GM10847 (cell line): Measurements from ENCODE around the gene DHH.

Experiments
- POLR2A ChIP-seq: IDR thresholded peaks from 2 replicates; pipeline ENCODE4 v1.6.1; 2011; ENCODE audit not compliant: insufficient read length; ENCODE audit errors: extremely low read depth

Gene DHH

DNA sequence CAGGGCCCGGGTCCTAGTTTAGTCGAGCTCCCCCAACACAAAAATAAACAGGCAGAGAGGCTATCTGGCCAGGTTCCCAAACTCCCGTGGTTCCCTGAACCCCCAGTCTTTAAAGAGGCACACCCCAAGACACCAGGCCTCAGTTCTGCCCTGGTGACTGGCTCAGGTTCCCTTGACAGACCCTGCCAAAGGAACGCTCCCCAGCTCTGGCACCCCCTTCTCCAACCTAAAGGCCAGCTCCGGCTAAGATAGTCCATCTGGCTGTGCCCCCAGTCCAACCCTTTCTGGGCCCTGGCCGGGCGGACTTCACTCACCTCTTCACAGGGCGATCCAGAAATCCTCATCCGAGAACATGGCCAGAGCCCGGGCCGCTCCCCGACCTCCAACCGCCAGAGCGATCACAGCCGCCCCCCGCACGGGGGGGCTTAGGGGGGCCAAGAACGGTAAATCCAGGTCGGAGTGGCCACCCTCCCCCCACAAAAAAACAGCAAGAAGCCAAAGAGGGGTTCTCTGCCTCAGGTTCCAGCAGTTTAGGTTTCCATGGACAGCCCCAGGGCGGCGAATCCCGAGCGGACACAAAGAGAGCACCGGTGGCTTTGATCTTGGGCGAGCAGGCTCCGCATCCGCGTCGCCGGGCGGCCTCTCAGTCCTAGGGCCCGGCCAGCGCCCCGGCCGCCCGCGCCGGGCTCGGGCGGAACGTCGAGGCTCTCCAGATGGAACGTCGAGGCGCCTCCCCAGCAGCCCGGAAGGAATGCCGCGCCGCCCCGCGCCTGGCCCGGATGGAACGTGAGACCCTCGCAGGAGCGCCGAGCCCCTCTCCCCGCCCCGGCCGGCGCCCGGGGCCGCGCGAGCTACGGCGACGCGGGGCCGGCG, 35.1 kb downstream of the DHH start:
- peak; percentile 11 for TF ChIP-seq POLR2A

DNA sequence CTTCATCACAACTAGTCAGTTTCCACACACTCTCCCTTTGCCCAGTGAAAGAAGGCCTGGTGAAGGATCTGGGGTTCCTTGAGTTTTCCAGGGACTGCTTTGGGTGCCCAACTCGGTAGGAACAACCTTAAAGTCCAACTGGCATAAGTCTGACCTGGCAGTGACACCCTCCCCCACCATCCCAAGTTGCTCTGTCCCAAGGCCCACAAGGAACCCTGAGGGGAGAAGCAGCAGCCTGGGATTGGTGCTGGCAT, 35.6 kb downstream of the DHH start:
- no peak for TF ChIP-seq POLR2A

DNA sequence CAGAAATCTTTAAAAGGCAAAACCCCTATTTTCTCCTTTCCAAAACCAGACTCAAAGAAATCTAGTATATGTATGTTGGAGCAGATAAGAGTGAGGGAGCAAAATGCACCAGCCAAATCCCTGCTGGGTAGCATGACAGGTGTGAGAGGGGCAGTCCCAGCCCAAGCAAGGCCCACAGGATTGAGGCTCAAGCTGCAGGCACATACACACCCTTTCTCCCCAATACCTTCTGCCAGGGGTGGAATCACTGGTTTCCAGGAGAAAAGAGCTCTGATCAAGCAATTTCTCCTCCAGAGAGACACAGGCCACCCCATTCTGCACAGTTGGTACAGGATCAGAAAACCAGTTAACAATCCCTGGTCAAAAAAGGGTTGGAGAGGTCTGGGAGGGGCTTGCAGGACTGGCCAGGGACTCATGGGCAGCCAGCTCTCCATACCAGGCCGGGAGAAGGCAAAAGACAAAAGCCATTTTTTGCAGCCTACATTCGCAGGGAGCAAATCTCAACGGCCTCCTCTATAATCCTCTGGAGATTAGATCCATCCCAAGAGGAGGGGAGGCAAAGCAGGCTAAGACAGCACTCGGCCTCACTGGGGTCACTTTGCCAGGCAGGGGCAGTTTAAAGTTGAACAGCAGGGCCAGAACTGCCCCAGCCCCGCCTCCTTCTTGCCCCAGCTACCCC, 36.1 kb downstream of the DHH start:
- TF ChIP-seq POLR2A, result no peak

DNA sequence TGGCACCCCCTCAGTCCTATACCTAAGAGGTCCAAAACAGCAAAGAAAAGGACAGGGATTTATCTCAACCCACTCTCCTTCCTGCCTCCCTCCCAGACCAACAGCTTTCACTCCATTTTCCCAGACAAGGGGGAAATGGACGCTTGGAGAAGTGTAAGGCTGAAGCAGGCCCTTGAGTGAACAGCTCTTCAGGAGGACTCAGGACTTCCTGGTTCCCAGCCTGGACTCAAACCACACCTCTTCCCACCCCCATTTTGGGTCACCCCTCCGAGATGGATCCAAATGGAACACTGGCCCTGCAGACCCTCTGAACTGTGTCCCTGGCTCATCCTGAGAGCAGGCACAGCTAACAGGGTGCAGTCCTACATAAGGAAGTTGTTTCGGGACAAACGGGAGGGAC, 36.7 kb downstream of the DHH start:
- no peak for TF ChIP-seq POLR2A

DNA sequence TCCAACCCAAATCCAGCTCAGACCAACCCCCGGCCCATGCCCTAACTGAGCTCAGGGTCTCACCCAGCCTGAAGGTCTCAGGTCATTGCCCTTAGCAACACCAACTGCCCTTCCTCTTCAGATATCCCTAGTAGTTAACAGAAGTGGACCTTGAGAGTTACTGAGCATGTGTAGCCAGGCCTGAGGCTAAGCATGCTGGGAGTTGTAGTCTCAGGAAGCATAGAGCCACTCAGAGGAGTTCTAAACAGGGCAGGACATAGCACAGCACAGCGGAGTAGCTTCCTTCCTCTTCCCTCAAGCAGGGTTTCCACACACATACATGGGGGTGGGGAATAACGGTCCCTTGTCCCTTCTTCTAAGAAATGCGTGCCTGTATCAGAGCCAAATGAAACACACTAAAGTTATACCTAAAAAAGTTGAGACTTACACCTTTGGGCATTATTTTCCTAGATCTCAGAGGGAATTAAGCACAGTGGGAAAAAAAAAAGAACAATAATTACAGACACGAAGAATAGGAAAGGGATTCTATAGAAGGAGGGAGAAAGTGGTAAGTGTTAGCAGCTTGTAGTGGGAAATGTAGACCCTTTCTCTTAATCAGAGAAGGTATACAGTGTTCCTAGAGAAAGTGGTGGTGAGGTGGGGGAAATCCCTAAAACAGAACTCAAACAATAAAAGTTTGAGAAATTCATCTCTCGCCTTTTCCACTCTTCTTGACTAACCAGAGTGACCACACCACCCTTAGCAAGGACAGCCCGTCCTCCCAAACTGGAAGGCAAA, 38.4 kb downstream of the DHH start:
- no peak for TF ChIP-seq POLR2A

DNA sequence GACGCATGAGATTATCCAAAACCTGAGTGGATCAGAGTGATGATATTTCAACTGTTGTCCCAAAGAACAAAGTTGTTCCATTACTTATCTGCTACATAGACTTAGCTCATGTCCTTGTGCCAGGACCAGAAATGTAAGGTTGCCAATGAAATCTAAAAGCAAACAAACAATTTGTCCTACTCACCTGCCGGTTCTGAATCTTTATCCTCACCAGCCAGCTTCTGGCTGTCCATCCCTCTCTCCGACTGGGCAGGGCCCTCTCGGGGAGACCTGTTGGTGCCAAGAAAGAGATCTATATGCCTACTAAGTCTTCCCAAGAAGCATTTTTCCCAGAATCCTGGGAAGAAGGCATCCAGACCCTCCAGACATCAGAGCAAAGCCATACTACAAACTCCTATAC, 39.5 kb downstream of the DHH start:
- TF ChIP-seq POLR2A, result no peak

DNA sequence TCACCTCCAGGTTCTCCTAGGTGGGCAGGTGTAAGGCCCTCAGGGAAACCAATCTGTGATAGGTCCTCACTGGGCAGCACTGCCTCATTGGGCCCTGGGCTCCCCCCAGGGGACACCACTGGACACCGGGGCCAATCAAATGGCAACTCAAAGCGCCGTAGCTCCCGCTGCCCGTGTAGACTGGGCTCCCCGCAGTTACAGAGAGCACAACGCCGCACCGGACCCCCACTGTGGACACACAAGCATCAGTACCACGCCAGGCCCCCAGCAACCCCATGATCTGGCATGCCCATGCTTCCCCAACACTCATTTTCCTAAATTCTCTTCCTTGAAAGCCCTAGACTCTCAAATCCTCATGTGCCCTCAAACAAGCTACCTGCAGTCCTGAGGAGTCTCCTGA, 40.1 kb downstream of the DHH start:
- TF ChIP-seq POLR2A, result no peak

DNA sequence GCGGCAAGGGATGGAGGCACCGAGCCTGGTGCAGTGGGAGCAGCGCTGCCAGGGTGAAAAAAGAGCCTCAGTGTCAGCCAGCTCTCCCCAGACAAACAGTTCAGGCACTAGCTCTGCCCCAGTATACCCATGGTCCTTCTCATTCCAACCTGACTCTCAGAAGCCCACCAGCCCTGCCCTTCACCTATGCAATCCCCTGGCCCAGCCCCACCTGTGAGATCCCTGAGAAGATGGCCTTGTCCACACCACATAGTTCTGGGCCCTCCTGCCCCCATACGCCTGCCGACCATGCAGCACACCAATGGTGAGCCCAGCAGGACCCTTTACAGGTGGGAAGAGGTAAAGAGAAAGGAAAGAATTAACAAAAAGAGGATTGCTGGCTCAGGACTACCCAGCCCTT, 40.5 kb downstream of the DHH start:
- TF ChIP-seq POLR2A, result no peak

DNA sequence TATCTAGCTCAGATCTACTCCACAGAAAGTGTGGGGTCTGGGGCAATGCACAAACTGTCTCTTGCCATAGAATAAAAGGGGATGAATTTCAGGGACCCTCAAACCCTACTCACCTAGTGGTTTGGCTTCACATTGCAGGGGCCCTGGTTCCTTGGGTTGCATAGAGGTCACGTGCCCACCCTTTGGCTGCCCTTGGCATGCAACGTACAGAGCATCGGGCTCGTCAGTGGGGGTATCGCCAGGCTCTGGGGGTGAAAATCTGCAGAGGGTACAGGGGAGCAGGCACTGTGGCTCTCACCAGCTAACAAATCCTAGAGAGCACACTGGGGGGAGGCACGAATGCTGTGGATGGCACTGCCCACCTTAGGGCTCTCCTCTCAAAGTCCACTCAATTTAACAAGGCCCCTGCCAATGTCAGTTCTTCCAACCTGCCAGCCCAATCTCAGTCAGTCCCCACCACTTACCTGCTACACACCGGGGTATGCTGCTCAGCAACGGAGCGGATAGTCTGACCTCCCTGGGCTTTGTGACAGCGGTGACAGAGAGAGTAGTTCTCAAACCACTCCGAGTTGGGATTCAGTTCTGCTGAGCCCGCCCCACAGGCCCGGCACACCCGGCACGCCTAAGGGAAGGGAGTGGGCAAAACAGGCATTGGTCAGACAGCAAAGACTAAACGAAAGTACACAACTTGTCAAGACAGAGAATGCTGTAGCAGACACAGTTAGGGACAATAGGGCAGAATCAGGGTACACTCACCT, 42.0 kb downstream of the DHH start:
- no peak for TF ChIP-seq POLR2A

DNA sequence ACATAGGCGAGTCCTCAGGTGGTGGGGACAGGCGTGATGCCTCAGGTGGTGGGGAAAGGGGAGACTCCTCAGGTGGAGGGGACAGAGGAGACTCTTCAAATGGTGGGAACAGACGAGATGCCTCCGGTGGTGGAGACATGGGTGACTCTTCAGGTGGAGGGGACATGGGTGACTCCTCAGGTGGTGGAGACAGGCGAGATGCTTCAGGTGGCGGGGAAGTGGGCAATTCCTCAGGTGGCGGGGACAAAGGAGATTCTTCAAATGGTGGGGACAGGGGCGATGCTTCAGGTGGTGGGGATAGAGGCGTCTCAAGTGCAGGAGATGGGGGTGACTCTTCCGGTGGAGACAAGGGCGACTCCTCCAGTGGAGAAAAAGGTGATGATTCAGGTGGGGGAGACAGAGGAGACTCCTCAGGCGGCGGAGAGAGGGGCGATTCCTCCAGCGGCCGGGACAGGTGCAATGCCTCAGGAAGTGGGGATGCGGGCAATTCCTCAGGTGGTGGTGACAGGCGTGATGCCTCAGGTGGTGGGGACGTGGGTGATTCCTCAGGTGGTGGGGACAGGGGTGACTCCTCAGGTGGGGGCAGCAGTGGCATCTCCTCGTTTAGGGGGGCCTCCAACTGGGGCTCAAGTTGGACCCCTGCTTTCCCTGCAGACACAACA, 42.7 kb downstream of the DHH start:
- TF ChIP-seq POLR2A, result no peak

DNA sequence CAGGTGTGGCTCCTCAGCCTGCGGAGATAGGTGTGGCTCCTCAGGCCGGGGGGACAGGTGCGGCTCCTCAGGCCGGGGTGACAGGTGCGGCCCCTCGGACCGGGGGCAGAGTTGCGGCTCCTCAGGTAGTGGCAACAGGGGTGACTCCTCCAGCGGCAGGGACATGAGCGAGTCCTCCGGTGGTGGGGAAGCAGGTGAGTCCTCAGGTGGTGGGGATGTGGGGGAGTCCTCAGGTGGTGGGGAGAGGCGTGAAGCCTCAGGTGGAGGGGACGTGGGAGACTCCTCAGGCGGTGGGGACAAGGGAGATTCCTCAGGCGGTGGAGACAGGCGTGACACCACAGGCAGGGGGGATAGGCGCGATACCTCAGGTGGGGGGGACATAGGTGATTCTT, 43.2 kb downstream of the DHH start:
- no peak for TF ChIP-seq POLR2A

DNA sequence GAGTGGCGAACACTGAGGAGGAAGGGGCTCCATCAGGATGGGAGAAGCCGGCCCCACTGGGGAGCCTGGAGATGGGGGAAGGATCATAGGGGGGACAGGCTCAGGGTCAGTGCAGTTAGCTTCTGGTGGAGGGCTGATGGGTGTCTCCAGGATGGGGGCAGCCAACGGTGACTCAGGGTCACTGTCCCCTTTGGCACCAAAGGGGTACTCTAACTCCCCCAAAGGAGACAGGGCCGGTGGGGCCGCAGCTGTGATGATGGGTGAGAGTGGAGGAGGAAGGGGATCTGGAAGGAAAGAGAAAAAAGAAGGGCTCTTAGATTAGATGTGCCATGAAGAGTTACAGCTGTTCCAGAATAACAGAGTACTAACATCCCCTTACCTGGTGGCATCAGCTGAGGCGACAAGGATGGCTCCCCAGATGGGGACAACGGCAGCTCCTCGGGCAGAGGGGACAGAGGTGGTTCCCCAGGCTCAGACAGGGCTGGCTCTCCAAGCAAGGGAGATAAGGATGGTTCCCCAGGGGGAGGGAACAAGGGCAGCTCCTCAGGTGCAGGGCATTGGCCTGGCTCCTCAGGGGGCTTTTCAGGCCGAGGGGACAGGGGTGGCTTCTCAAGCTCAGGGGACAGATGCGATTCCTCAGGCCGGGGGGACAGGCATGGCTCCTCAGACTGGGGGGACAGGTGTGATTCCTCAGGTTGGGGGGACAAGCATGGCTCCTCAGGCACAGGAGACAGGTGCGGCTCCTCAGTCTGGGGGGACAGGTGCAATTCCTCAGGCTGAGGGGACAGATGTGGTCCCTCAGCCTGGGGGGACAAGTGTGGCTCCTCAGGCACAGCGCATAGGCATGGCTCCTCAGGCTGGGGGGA, 43.9 kb downstream of the DHH start:
- no peak for TF ChIP-seq POLR2A

DNA sequence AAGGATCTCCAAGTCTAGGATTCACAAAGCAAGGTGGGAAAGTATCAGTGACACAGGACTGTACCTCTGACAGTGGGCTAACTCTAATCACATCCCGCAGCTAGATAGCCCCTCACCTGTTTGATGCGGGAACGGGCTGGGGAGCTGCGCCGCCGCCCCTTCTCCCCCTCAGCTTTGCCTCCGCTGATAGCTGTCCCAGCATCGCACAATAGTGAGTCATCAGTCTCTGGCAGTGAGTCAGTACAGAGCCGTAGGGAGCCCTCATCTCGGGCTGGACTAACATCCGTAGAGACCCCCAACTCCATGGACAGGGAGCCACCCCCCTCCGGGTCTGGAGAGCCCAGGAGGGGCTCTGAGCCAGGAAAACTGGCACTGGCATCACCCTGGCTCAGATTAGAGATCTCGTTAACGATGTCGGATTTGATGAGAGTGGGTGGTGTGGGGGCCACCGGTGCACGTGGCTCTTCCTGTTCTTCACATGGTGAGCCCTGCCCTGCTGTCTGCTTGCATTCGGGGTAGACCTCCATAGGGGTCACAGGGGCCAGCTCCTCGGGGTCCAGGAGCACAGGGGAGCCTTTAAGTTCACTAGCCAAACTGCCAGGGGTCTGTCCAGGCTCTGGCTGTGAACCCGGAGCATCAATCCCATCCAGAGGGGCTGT, 44.9 kb downstream of the DHH start:
- TF ChIP-seq POLR2A, result no peak

DNA sequence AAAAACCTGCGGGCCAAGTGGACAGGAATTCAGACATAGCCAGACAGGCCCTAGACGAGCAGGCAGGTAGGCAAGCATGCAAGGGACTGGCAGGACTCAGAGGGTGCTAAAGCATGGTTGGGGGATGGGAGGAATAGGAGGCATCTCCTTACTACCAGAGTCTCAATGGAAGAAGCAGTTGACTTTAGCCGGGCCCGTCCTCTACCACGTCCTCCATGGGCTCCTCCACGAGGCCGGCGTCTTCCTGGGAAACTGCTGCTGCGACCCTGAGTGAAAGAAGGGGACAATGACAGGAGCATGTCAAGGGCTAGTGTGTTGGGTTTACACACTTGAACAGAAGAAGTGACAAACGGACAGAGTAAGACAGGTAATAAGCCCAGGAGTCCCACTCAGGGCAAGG, 45.6 kb downstream of the DHH start:
- no peak for TF ChIP-seq POLR2A
